Nasal cavity respiratory epithelium epithelial cell of viscerocranial mucosa (primary cell): ENCODE data around the gene NUDT4B. TPM values are rescaled to one million over a fixed set of nuclear protein-coding genes. Genes with fewer than 3 reads are reported as not detected.

Source experiments
- total RNA-seq: library from RNA; depleted of rRNA; stranded (reverse); fragments of >200 nt; gene quantifications from 2 replicates; pipeline ENCODE4 v1.2.3, GENCODE V29; 2014

Gene NUDT4B
- total RNA-seq: 13.5 and 17.8 TPM in 2 replicates

DNA sequence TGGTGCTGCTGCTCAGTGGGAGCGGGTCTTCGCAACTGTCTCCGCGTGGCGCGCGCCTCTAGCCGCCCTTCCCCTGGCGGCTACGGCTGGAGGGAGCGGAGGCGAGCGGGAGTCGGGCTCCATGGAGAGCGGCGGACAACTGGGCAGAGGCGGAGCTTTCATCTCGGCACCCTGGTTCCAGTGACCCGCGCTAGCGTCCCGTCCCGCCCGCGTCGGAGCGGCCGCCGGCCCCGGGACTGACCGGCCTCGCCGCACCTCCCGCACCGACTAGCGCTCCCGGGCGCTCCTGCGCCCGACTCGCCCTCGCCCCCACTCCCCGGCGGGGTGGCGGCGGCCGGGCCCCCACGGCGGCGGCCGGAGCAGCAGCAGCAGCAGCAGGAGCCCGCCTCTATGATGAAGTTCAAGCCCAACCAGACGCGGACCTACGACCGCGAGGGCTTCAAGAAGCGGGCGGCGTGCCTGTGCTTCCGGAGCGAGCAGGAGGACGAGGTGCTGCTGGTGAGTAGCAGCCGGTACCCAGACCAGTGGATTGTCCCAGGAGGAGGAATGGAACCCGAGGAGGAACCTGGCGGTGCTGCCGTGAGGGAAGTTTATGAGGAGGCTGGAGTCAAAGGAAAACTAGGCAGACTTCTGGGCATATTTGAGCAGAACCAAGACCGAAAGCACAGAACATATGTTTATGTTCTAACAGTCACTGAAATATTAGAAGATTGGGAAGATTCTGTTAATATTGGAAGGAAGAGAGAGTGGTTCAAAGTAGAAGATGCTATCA, at the start of gene NUDT4B:
Gene NUDT4B, plus strand, starts transcription at position 212 of the 772 bp plus-strand sequence. Its CDS starts 179 bp downstream, at position 391.

Other genes with a start within 250 kb of the NUDT4B start
- gene NBPF14, start 152.8 kb upstream of the NUDT4B start, total RNA-seq: 38.3 and 62.3 TPM in 2 replicates
- 17.1 and 40.0 TPM in 2 replicates for gene PDE4DIP, start 95.7 kb downstream of the NUDT4B start, total RNA-seq